GM23338 (cell line): Measurements from ENCODE around the gene MICALL2. TPM values are rescaled to one million over a fixed set of nuclear protein-coding genes. Genes with fewer than 3 reads are reported as not detected.

Source experiments
- ATAC-seq: fragments of 200-7000 bp; cut with Tn5 transposase; 3 replicates; pipeline ENCODE4 v1.9.1; 2020
- DNase-seq: peaks from one replicate; pipeline ENCODE4 v3.0.0-alpha.2; 2015; ENCODE audit warnings: low spot score
- H2AFZ ChIP-seq: fragments of 200-600 bp; sonication (generic); 2 replicates; pipeline ENCODE4 v1.8.0; 2016; ENCODE audit warnings: antibody characterized with exemption, mild to moderate bottlenecking, moderate library complexity
- H3F3A ChIP-seq: fragments of 200-600 bp; sonication (generic); replicated peaks from 2 replicates; pipeline ENCODE4 v1.8.0; 2017; ENCODE audit warnings: antibody characterized with exemption, mixed run types, low read depth
- H3K27ac ChIP-seq: fragments of 200-600 bp; sonication (generic); 2 replicates; pipeline ENCODE4 v1.6.1; 2016; ENCODE audit warnings: low read depth
- H3K27me3 ChIP-seq: fragments of 200-600 bp; sonication (generic); 2 replicates; pipeline ENCODE4 v1.8.0; 2016; ENCODE audit warnings: mild to moderate bottlenecking, mixed run types, moderate library complexity; ENCODE audit not compliant: insufficient read depth
- H3K36me3 ChIP-seq: fragments of 200-600 bp; sonication (generic); 2 replicates; pipeline ENCODE4 v1.8.0; 2016; ENCODE audit warnings: mild to moderate bottlenecking; ENCODE audit not compliant: insufficient read depth
- H3K4me1 ChIP-seq: fragments of 200-600 bp; sonication (generic); 2 replicates; pipeline ENCODE4 v1.8.0; 2016; ENCODE audit warnings: mild to moderate bottlenecking, moderate library complexity; ENCODE audit not compliant: insufficient read depth
- H3K4me2 ChIP-seq: fragments of 200-600 bp; sonication (generic); 2 replicates; pipeline ENCODE4 v1.7.1; 2017; ENCODE audit warnings: mixed run types
- H3K4me3 ChIP-seq: fragments of 200-600 bp; sonication (generic); 2 replicates; pipeline ENCODE4 v1.6.1; 2016; ENCODE audit warnings: mixed run types
- H3K79me2 ChIP-seq: fragments of 200-600 bp; sonication (generic); replicated peaks from 2 replicates; pipeline ENCODE4 v1.8.0; 2017; ENCODE audit warnings: mild to moderate bottlenecking; ENCODE audit not compliant: insufficient read depth
- H3K9me2 ChIP-seq: fragments of 200-600 bp; sonication (generic); 2 replicates; pipeline ENCODE4 v1.8.0; 2017; ENCODE audit not compliant: insufficient read depth
- H4K20me1 ChIP-seq: fragments of 200-600 bp; sonication (generic); replicated peaks from 2 replicates; pipeline ENCODE4 v1.8.0; 2017; ENCODE audit warnings: mild to moderate bottlenecking; ENCODE audit not compliant: insufficient read depth
- H3K27ac Mint-ChIP-seq: 2 replicates; pipeline ENCODE4 v1.8.0; 2020; ENCODE audit warnings: inconsistent platforms, mild to moderate bottlenecking, moderate library complexity, mixed read lengths
- H3K27me3 Mint-ChIP-seq: 3 replicates; pipeline ENCODE4 v1.8.0; 2022; ENCODE audit warnings: low read depth, mild to moderate bottlenecking, moderate library complexity, mixed read lengths, inconsistent platforms; ENCODE audit not compliant: insufficient read depth, poor library complexity
- H3K36me3 Mint-ChIP-seq: 3 replicates; pipeline ENCODE4 v1.8.0; 2021; ENCODE audit warnings: low read depth, mild to moderate bottlenecking, inconsistent platforms, moderate library complexity, mixed read lengths
- H3K4me1 Mint-ChIP-seq: 3 replicates; pipeline ENCODE4 v1.8.0; 2020; ENCODE audit warnings: mild to moderate bottlenecking, inconsistent platforms, mixed read lengths
- H3K4me3 Mint-ChIP-seq: 3 replicates; pipeline ENCODE4 v1.8.0; 2021; ENCODE audit warnings: moderate library complexity, mild to moderate bottlenecking, inconsistent platforms, mixed read lengths
- H3K9me3 Mint-ChIP-seq: 3 replicates; pipeline ENCODE4 v1.8.0; 2020; ENCODE audit warnings: moderate library complexity, mild to moderate bottlenecking, inconsistent platforms, mixed read lengths
- CREB1 ChIP-seq: fragments of 250-450 bp; sonication (Bioruptor Pico); IDR thresholded peaks from 2 replicates; pipeline ENCODE4 v1.5.0; 2020; ENCODE audit warnings: low read depth, mild to moderate bottlenecking, moderate library complexity
- ETS1 ChIP-seq: IDR thresholded peaks from 2 replicates; pipeline ENCODE4 v1.6.1; 2016; ENCODE audit warnings: antibody characterized with exemption
- EZH2phosphoT487 ChIP-seq: fragments of 200-600 bp; sonication (generic); IDR thresholded peaks from one replicate; pipeline ENCODE4 v1.8.1; 2018; ENCODE audit warnings: antibody characterized with exemption; ENCODE audit not compliant: unreplicated experiment
- JUNB ChIP-seq: IDR thresholded peaks from one replicate; pipeline ENCODE4 v1.6.1; 2016; ENCODE audit warnings: antibody characterized with exemption; ENCODE audit not compliant: unreplicated experiment
- NANOG ChIP-seq: IDR thresholded peaks from 2 replicates; pipeline ENCODE4 v1.6.1; 2016; ENCODE audit warnings: antibody characterized with exemption, borderline replicate concordance
- POLR2AphosphoS5 ChIP-seq: IDR thresholded peaks from 2 replicates; pipeline ENCODE4 v1.6.1; 2016; ENCODE audit warnings: antibody characterized with exemption, low read depth
- ZNF114 ChIP-seq: fragments of 250-450 bp; sonication (Bioruptor Pico); IDR thresholded peaks from 2 replicates; pipeline ENCODE4 v1.5.0; 2020; ENCODE audit warnings: mild to moderate bottlenecking, moderate library complexity
- ZNF331 ChIP-seq: fragments of 250-450 bp; sonication (Bioruptor Pico); IDR thresholded peaks from 2 replicates; pipeline ENCODE4 v1.5.0; 2020; ENCODE audit warnings: low read depth, mild to moderate bottlenecking, moderate library complexity
- polyA plus RNA-seq: library from polyadenylated mRNA; unstranded; fragments of >200 nt; fragmentation: Nextera tagmentation; extraction: Ambion mirVana; gene quantifications from 2 replicates; pipeline ENCODE4 v1.2.1, GENCODE V29; 2016
- total RNA-seq: library from RNA; depleted of rRNA; stranded (reverse); fragments of >200 nt; shearing (Covaris generic); gene quantifications from 2 replicates; pipeline ENCODE4 v1.2.3, GENCODE V29; 2014
- TF ChIP-seq, protein P1 (sequence below), 2 experiments: fragments of 200-600 bp in 1 of 2; sonication (generic) in 1 of 2; conservative IDR thresholded peaks; 2 replicates each; pipeline versions ENCODE4 v1.5.1 to v1.6.1; 2016 to 2017; ENCODE audit warnings: antibody characterized with exemption in 2 of 2, low read depth in 2 of 2, mild to moderate bottlenecking in 2 of 2, moderate library complexity in 1 of 2
- TF ChIP-seq, protein P2 (sequence below): IDR thresholded peaks from one replicate; pipeline ENCODE4 v1.6.1; 2018; ENCODE audit warnings: antibody characterized with exemption; ENCODE audit not compliant: unreplicated experiment

The MICALL2 gene
- total and polyA plus RNA-seq, 2 experiments from 2014 or later: 7.0 to 13.0 TPM

- H3K9me2 ChIP-seq: no peaks in the 10 kb centered on the region
- H2AFZ ChIP-seq: no peak overlapping the region
- H3K4me1 ChIP-seq: no peaks in the 10 kb centered on the region
- peaks cover 4% of the 10 kb centered on the region for H3K27me3 Mint-ChIP-seq
- no peak overlapping the region for H3K27ac ChIP-seq
- peaks cover 7% of the 10 kb centered on the region; the same call in 1 of the 2 replicates for H4K20me1 ChIP-seq
- H3F3A ChIP-seq: no peaks in the 10 kb centered on the region
- DNase-seq: no peak
- no peaks in the 10 kb centered on the region for H3K79me2 ChIP-seq
- peaks cover 45% of the 10 kb centered on the region for H3K36me3 Mint-ChIP-seq
- H3K27ac Mint-ChIP-seq: no peak overlapping the region
- no peak overlapping the region for H3K4me3 Mint-ChIP-seq
- no peaks in the 10 kb centered on the region for H3K27me3 ChIP-seq
- no peak overlapping the region for H3K4me2 ChIP-seq
- ATAC-seq: no peak
- H3K4me1 Mint-ChIP-seq: no peaks in the 10 kb centered on the region
- peaks cover 4% of the 10 kb centered on the region; the same call in 1 of the 2 replicates for H3K36me3 ChIP-seq
- H3K9me3 Mint-ChIP-seq: no peaks in the 10 kb centered on the region
- H3K4me3 ChIP-seq: no peak overlapping the region
- TF ChIP-seq, protein P1, sequence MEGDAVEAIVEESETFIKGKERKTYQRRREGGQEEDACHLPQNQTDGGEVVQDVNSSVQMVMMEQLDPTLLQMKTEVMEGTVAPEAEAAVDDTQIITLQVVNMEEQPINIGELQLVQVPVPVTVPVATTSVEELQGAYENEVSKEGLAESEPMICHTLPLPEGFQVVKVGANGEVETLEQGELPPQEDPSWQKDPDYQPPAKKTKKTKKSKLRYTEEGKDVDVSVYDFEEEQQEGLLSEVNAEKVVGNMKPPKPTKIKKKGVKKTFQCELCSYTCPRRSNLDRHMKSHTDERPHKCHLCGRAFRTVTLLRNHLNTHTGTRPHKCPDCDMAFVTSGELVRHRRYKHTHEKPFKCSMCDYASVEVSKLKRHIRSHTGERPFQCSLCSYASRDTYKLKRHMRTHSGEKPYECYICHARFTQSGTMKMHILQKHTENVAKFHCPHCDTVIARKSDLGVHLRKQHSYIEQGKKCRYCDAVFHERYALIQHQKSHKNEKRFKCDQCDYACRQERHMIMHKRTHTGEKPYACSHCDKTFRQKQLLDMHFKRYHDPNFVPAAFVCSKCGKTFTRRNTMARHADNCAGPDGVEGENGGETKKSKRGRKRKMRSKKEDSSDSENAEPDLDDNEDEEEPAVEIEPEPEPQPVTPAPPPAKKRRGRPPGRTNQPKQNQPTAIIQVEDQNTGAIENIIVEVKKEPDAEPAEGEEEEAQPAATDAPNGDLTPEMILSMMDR (conservative IDR thresholded peaks at IDR 0.05; ENCODE audit: low read depth in 2 of 2): no peak
- TF ChIP-seq ZNF114 (no peak), ZNF331 (CRISPR knock-in tag) (no peak), EZH2phosphoT487 (no peak), NANOG (no peak), CREB1 (CRISPR knock-in tag) (no peak), POLR2AphosphoS5 (no peak)
- TF ChIP-seq, protein P2, sequence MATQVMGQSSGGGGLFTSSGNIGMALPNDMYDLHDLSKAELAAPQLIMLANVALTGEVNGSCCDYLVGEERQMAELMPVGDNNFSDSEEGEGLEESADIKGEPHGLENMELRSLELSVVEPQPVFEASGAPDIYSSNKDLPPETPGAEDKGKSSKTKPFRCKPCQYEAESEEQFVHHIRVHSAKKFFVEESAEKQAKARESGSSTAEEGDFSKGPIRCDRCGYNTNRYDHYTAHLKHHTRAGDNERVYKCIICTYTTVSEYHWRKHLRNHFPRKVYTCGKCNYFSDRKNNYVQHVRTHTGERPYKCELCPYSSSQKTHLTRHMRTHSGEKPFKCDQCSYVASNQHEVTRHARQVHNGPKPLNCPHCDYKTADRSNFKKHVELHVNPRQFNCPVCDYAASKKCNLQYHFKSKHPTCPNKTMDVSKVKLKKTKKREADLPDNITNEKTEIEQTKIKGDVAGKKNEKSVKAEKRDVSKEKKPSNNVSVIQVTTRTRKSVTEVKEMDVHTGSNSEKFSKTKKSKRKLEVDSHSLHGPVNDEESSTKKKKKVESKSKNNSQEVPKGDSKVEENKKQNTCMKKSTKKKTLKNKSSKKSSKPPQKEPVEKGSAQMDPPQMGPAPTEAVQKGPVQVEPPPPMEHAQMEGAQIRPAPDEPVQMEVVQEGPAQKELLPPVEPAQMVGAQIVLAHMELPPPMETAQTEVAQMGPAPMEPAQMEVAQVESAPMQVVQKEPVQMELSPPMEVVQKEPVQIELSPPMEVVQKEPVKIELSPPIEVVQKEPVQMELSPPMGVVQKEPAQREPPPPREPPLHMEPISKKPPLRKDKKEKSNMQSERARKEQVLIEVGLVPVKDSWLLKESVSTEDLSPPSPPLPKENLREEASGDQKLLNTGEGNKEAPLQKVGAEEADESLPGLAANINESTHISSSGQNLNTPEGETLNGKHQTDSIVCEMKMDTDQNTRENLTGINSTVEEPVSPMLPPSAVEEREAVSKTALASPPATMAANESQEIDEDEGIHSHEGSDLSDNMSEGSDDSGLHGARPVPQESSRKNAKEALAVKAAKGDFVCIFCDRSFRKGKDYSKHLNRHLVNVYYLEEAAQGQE: no peak
These were observed 33.9 kb upstream of the MICALL2 start for GRCh38 chr7:1493129-1493528.

DNA sequence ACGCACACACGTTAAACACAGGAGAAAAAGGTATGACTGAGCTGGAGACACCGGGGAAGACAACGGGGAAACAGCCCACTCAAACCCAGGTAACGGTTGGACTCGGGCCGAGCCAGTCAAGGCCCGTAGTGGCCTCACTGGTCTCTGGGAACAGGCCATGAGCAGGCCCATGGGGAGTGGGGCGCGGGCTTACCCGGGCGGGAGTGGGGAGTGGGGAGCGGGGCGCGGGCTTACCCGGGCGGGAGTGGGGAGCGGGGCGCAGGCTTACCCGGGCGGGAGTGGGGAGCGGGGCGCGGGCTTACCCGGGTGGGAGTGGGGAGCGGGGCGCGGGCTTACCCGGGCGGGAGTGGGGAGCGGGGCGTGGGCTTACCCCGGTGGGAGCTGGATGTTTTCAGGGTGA lies 33.4 kb upstream of the MICALL2 start:
- no peaks in the 10 kb centered on the region for H3K27me3 ChIP-seq
- peaks cover 44% of the 10 kb centered on the region for H3K36me3 Mint-ChIP-seq
- no peak overlapping the region for H3K4me3 ChIP-seq
- H3K9me3 Mint-ChIP-seq: no peaks in the 10 kb centered on the region
- no peaks in the 10 kb centered on the region for H3K4me1 Mint-ChIP-seq
- peaks cover 4% of the 10 kb centered on the region; the same call in 1 of the 2 replicates for H3K36me3 ChIP-seq
- no peak overlapping the region for H3K4me2 ChIP-seq
- H3K4me3 Mint-ChIP-seq: no peak overlapping the region
- H3F3A ChIP-seq: no peaks in the 10 kb centered on the region
- H3K27ac ChIP-seq: no peak overlapping the region
- no peak overlapping the region for H3K27ac Mint-ChIP-seq
- ATAC-seq (no peak), DNase-seq (no peak)
- no peaks in the 10 kb centered on the region for H3K9me2 ChIP-seq
- peaks cover 4% of the 10 kb centered on the region for H3K27me3 Mint-ChIP-seq
- H3K4me1 ChIP-seq: no peaks in the 10 kb centered on the region
- H2AFZ ChIP-seq: no peak overlapping the region
- no peaks in the 10 kb centered on the region for H3K79me2 ChIP-seq
- peaks cover 4% of the 10 kb centered on the region; the same call in 1 of the 2 replicates for H4K20me1 ChIP-seq
- TF ChIP-seq ETS1 (no peak), EZH2phosphoT487 (no peak), ZNF114 (no peak), JUNB (no peak), ZNF331 (CRISPR knock-in tag) (no peak), POLR2AphosphoS5 (no peak)
